ENCODE data around the gene LRCH4. TPM values are rescaled to one million over a fixed set of nuclear protein-coding genes. Genes with fewer than 3 reads are reported as not detected.
A peak's percentile ranks its signal among the peaks of the same experiment; 100 is the strongest.

The LRCH4 gene
- total RNA-seq, 1 experiment from 2014 or later: 71.4 TPM

GRCh38 chr7:100584054-100584682 is 1.8 kb downstream of the LRCH4 start:
- Histone ChIP-seq H3K4me3 (ENCODE audit: low read depth, low read length) (peak overlapping the region; percentile 74), H3K27me3 (replicated peaks; ENCODE audit: control insufficient read depth, insufficient read depth, low read length) (no peaks in the 10 kb centered on the region), H3K36me3 (ENCODE audit: control insufficient read depth, insufficient read depth, low read length) (peaks cover 17% of the 10 kb centered on the region), H3K4me1 (peaks cover 13% of the 10 kb centered on the region), H3K9me3 (no peaks in the 10 kb centered on the region)
- ChIA-PET POLR2A (interaction anchor here (0.5 to 3.6 kb wide), 8 partner anchors 13 to 268 kb away, joined by 3 to 60 read pairs (median 17); partner anchors contain the start of genes AGFG2, MEPCE, MOSPD3 and SLC12A9), CTCF (interaction anchor here (0.6 to 3.5 kb wide), 10 partner anchors 10 to 141 kb away, joined by 3 to 16 read pairs (median 6); partner anchors contain the start of gene MOSPD3)
- TF ChIP-seq CTCF (IDR thresholded peaks at IDR 0.05; ENCODE audit: insufficient read depth in 1 of 2, low read depth in 1 of 2, low read length in 1 of 2, severe bottlenecking in 1 of 2, unreplicated experiment in 1 of 2): no peak
- H3K4me3 Mint-ChIP-seq (ENCODE audit: unreplicated experiment): peak overlapping the region; percentile 86
- no TSS peak for BruUV-seq (replicated peaks)
- peaks cover 25% of the 10 kb centered on the region for H3K36me3 Mint-ChIP-seq (ENCODE audit: insufficient read depth, unreplicated experiment)
- intact Hi-C loops (cut with micrococcal nuclease; ENCODE audit: unreplicated experiment): no loop called here
- no peak for DNase-seq
- H3K27ac Mint-ChIP-seq (ENCODE audit: unreplicated experiment): peak overlapping the region; percentile 93
- H3K27me3 Mint-ChIP-seq (ENCODE audit: insufficient read depth, unreplicated experiment): no peaks in the 10 kb centered on the region
- H3K9me3 Mint-ChIP-seq (ENCODE audit: unreplicated experiment): no peaks in the 10 kb centered on the region
- peaks cover 9% of the 10 kb centered on the region for H3K4me1 Mint-ChIP-seq (ENCODE audit: low read depth, unreplicated experiment)

- Histone ChIP-seq H3K9me3 (no peaks in the 10 kb centered on the region), H3K27me3 (replicated peaks; ENCODE audit: control insufficient read depth, insufficient read depth, low read length) (no peaks in the 10 kb centered on the region), H3K4me3 (ENCODE audit: low read depth, low read length) (peak overlapping the region; percentile 10), H3K4me1 (peaks cover 13% of the 10 kb centered on the region), H3K36me3 (ENCODE audit: control insufficient read depth, insufficient read depth, low read length) (peaks cover 18% of the 10 kb centered on the region)
- no peak for TF ChIP-seq CTCF (IDR thresholded peaks at IDR 0.05; ENCODE audit: insufficient read depth in 1 of 2, low read depth in 1 of 2, low read length in 1 of 2, severe bottlenecking in 1 of 2, unreplicated experiment in 1 of 2)
- Mint-ChIP-seq H3K27me3 (ENCODE audit: insufficient read depth, unreplicated experiment) (no peaks in the 10 kb centered on the region), H3K4me3 (ENCODE audit: unreplicated experiment) (peak overlapping the region; percentile 86), H3K9me3 (ENCODE audit: unreplicated experiment) (no peaks in the 10 kb centered on the region), H3K36me3 (ENCODE audit: insufficient read depth, unreplicated experiment) (peaks cover 33% of the 10 kb centered on the region), H3K4me1 (ENCODE audit: low read depth, unreplicated experiment) (peaks cover 5% of the 10 kb centered on the region), H3K27ac (ENCODE audit: unreplicated experiment) (peak overlapping the region; percentile 93)
- CTCF ChIA-PET: interaction anchor here (0.6 to 1.6 kb wide), 5 partner anchors 11 to 142 kb away, joined by 3 to 7 read pairs (median 3); no protein-coding TSS in a partner anchor
- intact Hi-C loops (cut with micrococcal nuclease; ENCODE audit: unreplicated experiment): no loop called here
- POLR2A ChIA-PET: interaction anchor here (0.5 to 3.5 kb wide), 3 partner anchors 20 to 283 kb away, joined by 3 to 60 read pairs (median 3); partner anchors contain the start of genes MOSPD3 and TRIP6
- DNase-seq: no peak
- BruUV-seq (replicated peaks): no TSS peak
Observed at GRCh38 chr7:100583132-100584053, 2.5 kb downstream of the LRCH4 start.

- Mint-ChIP-seq H3K27ac (ENCODE audit: unreplicated experiment) (no peak overlapping the region), H3K4me1 (ENCODE audit: low read depth, unreplicated experiment) (peaks cover 5% of the 10 kb centered on the region), H3K36me3 (ENCODE audit: insufficient read depth, unreplicated experiment) (peaks cover 41% of the 10 kb centered on the region), H3K4me3 (ENCODE audit: unreplicated experiment) (no peak overlapping the region), H3K27me3 (ENCODE audit: insufficient read depth, unreplicated experiment) (no peaks in the 10 kb centered on the region), H3K9me3 (ENCODE audit: unreplicated experiment) (no peaks in the 10 kb centered on the region)
- CTCF ChIA-PET: no interaction called here
- Histone ChIP-seq H3K36me3 (ENCODE audit: control insufficient read depth, insufficient read depth, low read length) (peaks cover 18% of the 10 kb centered on the region), H3K27me3 (replicated peaks; ENCODE audit: control insufficient read depth, insufficient read depth, low read length) (no peaks in the 10 kb centered on the region), H3K4me1 (peaks cover 13% of the 10 kb centered on the region), H3K9me3 (no peaks in the 10 kb centered on the region), H3K4me3 (ENCODE audit: low read depth, low read length) (no peak overlapping the region)
- TF ChIP-seq CTCF (IDR thresholded peaks at IDR 0.05; ENCODE audit: insufficient read depth in 1 of 2, low read depth in 1 of 2, low read length in 1 of 2, severe bottlenecking in 1 of 2, unreplicated experiment in 1 of 2): no peak
- POLR2A ChIA-PET: interaction anchor here (0.5 kb wide), 1 partner anchor 284 kb away, joined by 3 read pairs; the partner anchor contains the start of gene TRIP6
- no TSS peak for BruUV-seq (replicated peaks)
- intact Hi-C loops (cut with micrococcal nuclease; ENCODE audit: unreplicated experiment): no loop called here
- DNase-seq: no peak
Observed at GRCh38 chr7:100582650-100583049, 3.3 kb downstream of the LRCH4 start.
